Measurements from ENCODE around the gene HS3ST1.

HS3ST1 gene

GRCh38 chr4:11428231-11428898 is at the start of gene HS3ST1:
HS3ST1 (minus strand) TSS chr4:11428894; CDS start chr4:11400005, 28,889 bp downstream.
- no peak for DNase-seq

- no peak for DNase-seq
Measured at GRCh38 chr4:11475871-11476270, 47.2 kb upstream of the HS3ST1 start.

GRCh38 chr4:11474146-11474545 is 45.5 kb upstream of the HS3ST1 start:
- DNase-seq, result no peak

GRCh38 chr4:11472535-11472934 is 43.8 kb upstream of the HS3ST1 start:
- no peak for DNase-seq

- no peak for DNase-seq
Measured at GRCh38 chr4:11471618-11472017, 42.9 kb upstream of the HS3ST1 start.

DNA sequence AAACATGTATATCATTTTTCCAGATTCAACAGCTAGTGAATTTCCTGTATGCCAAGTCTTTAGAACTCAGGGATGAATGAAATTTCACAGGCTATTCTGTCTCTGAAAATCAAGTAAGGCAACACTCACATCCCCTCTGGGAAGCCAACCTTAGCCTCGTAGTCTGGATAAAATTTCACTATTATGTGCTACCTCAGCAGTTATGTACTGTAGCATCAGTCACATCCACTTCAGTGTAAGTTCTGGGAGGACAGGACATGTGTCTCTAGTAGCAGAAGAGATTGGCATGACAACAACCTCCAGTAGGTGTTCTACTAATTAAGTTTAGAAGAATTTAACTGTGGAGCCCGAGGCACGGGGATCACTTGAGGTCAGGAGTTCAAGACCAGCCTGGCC is 42.4 kb upstream of the HS3ST1 start:
- no peak for DNase-seq

- no peak for DNase-seq
Measured at GRCh38 chr4:11470438-11471045, 41.8 kb upstream of the HS3ST1 start.

DNA sequence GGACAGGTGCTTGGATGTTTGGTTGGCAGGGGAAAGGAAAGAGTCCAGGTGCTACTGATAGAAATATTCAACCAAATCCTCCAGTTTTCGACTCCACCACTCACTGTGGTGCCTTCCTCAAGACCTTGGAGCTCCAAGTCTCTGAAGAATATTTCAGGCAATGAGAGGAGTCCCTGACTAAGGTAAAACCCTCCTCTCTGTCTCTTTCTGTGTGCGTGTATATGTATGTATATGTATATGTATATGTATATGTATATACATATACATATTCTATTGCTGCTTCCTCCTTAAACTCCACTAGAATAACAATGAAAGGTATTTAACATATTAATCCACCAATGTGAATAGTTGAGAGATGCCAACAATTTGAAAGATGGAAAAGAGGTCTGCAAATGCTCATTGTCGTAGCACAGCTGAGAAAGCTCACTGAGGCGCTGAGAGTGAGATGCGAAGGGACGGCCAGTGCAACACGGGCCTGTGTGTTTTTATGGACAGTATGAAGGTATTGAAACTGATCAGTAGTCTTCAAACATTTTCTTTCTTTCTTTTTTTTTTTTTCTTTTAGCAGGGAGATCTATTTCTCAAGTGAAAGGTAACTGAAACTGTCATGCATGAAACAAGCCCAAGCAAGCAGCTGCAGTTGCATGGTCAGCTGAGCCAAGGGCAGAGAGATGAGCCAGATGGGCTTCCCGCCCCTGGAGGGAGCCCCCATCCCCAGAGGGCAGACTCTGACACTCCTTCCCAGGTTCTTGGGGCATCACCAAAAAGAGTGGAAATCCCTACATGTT is 41.1 kb upstream of the HS3ST1 start:
- DNase-seq, result no peak

GRCh38 chr4:11468901-11469300 is 40.2 kb upstream of the HS3ST1 start:
- DNase-seq, result no peak

- DNase-seq, result no peak
Measured at GRCh38 chr4:11467931-11468330, 39.2 kb upstream of the HS3ST1 start.

DNA sequence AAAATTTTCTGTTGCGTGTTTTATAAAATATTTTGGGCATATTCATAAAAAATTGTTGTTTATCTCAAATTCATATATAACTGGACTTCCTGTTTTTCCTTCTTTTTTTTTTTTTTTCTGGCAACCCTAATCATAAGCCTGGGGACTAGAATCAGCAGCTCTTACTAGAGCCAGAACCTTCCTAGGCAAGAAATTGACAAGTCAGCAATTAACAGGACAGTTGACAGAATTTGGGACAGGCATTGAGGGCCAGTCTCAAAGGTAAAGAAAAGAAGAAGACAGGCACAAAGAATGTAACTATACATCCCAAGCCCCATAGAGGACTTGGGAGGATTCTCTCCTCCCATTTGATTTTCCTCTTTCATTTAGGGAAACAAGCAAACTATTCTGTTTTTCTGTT is 35.0 kb upstream of the HS3ST1 start:
- DNase-seq, result no peak

GRCh38 chr4:11456401-11456800 is 27.7 kb upstream of the HS3ST1 start:
- DNase-seq, result no peak

GRCh38 chr4:11455201-11455835 is 26.6 kb upstream of the HS3ST1 start:
- DNase-seq, result peak; percentile 82

DNA sequence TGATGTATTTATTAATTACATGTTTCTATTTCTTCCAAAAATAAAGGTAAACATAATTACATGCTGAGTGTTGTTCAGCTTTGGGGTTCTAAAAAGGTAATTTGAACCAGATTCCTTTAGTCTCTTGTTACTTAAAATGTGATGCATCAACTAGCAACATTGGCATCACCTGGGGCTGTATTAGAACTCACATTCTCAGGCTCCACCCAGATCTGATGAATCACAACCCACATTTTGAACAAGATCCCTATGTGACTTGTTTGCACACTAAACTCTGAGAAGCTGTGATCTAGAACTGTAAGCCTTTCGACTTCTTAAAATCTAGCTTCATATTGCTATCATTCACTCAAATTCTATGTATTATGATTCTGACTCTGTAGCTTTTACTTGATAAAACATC is 23.0 kb upstream of the HS3ST1 start:
- DNase-seq, result no peak

DNA sequence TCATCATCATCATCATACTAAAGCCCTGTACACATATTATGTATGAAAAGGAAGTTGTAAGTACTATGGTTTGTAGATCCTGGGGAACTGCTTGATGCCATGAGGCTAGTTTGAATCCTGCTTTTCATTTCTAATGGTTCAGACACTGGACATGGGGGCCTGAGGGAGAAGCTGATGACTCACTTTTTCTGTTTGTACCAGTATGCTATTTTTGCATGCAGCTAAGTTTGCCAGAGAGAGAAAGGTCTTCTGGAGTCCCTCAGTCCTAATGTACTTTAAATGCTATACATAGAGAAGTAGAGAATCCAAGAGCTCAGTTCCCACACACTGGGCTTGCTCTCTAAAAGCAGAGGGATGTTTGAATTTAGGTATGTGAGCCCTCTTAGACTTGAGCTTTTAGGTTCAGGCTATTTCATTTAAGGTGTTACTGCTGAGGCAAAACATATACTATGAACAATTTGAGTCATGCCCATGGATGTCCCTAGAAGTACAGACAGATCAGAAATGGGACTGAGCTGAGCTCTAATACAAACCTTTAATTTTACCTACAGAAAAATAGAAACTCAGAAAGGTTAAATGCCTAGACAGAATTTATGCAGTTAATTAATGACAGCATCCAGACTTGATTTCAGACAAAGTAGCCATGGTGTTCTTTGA is 17.6 kb upstream of the HS3ST1 start:
- no peak for DNase-seq

DNA sequence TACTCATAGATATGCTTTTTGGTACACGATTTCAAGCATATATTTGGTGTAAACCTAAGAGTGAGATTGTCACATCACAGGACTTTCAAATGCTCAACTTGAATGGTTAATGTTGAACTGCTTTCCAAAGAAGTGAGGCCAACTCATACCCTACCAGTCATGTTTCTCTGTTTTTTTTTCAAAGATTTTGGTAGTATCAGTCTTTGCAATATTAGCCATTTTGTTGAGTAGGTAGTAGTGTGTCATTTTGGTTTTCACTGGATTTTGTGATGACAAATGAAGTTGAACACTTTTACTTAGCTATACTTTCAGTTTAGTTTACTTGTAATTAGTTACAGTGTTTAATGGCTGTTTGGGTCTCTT is 12.5 kb upstream of the HS3ST1 start:
- DNase-seq, result no peak

- DNase-seq, result no peak
Measured at GRCh38 chr4:11440481-11441193, 11.9 kb upstream of the HS3ST1 start.

DNA sequence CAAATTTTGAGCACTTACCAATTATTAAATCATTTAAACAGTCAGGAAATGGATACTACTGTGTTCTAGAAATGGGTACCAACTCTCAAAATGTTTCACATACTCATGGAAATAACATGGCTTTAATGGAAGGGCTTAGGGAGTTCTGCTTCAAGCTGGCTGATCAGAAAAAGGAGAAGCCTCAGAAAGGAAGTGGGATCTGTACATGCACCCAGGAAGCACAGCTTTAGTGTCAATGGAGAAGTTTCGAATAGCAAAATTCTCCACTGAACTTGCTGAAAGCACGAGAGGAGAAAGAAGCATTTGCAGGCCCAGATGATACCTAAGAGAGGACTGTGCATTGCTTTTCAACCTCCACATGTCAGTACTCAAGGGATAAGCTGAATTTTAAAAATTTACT is 11.1 kb upstream of the HS3ST1 start:
- no peak for DNase-seq

DNA sequence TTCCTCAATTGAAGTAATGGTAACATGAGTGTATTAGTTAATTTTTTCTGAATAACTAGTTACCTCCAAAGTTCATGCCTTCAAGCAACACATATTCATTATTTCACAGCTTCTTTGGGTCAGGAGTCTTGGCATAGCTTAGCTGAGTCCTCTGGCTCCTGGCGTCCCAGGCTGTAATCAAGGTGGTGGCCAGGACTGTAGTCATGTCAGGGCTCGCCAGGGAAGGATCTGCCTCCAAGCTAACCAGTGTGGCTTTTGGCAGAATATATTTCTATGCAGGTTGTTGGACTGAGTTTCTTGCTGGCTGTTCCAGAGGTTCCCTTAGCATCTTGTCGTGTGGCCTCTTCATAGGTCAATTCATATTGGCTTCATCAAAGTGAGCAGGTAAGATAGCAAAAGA is 10.0 kb upstream of the HS3ST1 start:
- no peak for DNase-seq

GRCh38 chr4:11436673-11437072 is 8.0 kb upstream of the HS3ST1 start:
- no peak for DNase-seq

GRCh38 chr4:11436084-11436483 is 7.4 kb upstream of the HS3ST1 start:
- DNase-seq, result no peak

DNA sequence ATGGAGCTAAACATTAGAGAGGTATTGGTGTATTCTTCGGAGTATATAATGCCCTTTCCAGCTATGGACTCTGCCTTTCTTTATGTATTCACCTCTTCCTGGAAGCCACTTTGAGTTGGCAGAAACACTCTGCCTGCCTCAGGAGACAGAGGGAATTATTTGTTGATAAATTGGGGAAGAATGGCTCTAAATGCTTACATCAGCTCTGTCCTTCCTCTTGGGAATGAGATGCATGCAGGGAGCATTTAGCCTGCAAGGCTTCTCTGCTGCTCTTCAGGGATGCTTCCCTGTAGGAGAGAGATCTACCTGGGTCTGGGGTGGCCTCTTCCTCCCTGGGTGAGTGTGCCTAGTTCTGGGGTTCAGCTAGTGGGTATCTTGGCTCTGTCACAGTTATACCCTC is 6.9 kb upstream of the HS3ST1 start:
- no peak for DNase-seq

DNA sequence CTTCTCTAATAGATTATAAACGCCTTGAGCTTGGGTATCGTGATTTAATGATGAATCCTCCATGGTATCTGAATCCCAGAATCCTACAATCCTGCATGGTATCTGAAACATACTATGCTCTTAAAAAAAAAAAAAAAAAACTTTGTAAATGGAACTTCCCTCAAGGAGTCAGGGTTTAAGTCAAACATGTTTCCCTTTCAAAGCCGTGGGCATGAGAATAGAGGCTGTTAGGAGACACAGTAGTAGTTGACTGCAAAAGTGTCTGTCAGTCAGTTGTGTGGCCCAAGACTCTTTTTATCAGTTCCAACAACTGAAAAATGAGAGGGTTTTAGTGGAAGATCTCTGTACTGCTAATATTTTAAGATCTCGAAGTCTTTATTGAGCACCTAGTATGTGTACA is 2.4 kb upstream of the HS3ST1 start:
- DNase-seq, result no peak
